Measurements from ENCODE around the gene LCMT1.

GRCh38 chr16:25138130-25138529 lies 26.6 kb downstream of the LCMT1 start:
- TF ChIP-seq POLR2A (IDR thresholded peaks at IDR 0.05) (no peak), CTCF (IDR thresholded peaks at IDR 0.05) (no peak)

All from Peyer's patch (tissue), 4 donors.